ENCODE data around the gene FHL3.
A peak's percentile ranks its signal among the peaks of the same experiment; 100 is the strongest.

FHL3 gene, protein sequence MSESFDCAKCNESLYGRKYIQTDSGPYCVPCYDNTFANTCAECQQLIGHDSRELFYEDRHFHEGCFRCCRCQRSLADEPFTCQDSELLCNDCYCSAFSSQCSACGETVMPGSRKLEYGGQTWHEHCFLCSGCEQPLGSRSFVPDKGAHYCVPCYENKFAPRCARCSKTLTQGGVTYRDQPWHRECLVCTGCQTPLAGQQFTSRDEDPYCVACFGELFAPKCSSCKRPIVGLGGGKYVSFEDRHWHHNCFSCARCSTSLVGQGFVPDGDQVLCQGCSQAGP

DNA sequence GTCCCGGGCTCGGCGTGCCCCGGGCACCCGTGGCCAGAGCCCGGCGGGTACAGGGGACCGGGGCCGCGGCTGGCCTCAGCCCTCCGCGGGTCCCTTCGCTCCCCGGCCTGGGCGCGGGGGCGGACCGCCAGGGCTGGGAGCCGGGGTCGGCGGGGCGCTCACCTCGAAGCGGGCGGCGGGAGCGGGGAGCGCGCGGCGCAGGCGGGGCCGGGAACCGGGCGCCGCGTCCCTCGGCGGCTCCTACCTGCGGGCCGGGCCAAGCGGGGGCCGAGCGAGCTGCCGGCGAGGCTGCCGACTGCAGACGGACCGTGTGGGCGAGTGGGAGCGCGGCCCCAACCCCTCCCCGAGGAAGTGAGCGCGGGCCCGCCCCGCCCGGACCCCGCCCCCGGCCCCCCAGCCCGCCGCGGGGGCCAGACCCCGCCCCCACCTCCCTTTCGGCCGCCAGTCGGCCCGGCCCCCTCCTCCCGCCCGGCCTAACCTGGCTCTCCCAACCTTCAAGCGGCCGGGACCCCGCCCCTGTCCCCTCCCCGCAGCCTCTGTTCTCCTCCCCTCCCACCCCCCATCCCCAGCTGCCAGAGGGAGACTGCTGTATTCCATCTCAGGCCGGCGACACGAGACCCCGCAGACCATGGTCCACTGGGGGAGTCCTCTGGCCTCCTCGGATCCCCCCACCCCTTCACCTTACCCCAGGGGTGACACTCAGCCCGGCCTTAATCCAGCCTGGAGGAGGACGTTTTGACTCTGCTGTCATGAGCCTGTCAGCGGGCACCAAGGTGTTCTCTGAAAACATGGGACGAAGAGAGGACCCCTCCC is at the start of gene FHL3:
TSS of gene FHL3 (minus strand) at position 320 of the 813 bp plus-strand sequence. CDS start 6,102 bp downstream, outside the sequence.
- peak; percentile 58 for DNase-seq

DNA sequence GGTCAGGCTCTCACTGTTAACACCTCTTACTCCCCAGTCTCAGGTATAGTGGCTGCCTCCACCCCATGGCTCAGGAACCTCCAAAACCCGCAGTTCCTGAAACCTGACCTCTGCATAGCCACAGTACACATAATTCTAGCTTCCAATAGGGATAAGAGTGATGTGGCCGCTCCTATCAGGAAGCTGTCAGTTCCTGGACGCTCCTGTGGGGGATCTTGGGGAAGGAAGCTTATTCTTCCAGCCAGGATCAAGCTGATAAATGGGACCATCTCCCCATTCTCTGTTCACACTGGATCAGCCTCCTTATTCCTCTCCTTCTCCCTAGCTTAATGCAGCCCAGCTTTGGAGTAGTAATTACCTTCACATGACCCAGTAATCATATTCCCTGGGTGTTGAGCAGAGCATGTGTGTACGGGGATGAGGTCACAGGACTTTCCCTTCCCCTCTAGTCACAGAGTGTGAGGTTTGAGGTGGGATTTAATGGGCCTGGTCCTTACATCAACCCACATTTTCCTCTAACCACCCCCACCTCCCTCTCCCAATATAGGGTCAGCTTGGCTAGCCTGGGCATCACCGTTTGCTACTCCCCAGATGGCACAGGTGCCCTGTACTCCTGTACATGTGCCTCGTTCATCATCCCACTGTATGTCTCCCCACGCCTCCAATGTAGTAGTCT is 48.2 kb upstream of the FHL3 start:
- DNase-seq: no peak

DNA sequence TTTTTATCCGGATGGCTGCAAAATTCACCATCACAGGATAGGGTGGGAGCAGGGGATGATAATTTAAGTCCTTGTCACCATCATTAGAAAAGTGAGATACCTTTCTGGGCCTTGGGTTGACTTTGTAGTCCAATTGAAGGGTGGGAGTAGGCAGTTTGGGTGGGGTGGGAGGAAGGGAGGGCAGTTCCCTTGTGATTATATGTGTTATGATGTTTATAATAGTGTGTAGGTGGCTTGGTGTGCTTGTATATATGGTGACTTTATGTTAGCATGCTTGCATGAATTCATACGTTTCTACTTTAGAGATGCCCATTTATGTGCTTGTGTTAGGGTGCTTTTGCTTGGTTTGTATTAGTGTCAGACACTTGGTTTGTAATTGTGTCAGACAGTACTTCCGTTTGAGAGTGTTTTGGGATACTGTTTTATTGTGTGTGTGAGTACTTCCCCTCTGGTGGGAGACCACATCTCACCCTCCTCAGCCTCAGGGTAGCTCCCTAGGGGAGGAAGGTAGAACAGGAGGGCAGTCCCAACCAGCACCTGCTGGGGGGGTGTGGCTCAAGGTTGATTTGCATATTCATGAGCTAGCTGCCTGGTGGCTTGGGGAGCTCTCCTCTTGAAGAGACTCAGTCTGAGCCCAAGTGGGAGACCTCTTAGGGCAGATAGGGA is 47.6 kb upstream of the FHL3 start:
- DNase-seq: no peak

DNA sequence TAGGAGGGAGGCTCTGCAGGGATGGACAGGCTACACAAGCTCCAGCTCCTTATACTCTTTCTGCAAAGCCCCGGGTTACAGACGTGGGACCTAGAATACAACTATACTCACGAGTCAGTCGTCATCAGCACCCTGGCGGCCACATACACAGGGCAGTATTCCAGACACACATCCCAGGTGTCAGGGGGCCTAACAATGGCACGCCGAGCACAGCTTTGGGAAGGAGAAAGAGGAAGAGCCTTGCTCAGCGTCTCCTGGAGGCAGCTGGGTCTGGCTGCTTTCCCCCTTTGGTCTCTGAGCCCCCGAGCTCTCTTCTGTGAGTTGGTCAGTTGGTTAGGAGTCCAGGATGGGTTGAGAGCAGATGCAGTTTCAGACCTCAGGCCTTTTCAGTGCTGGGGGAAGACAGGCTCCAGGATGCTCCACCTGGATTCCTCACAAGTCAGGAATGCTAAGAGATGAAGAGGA is 45.8 kb upstream of the FHL3 start:
- no peak for DNase-seq

DNA sequence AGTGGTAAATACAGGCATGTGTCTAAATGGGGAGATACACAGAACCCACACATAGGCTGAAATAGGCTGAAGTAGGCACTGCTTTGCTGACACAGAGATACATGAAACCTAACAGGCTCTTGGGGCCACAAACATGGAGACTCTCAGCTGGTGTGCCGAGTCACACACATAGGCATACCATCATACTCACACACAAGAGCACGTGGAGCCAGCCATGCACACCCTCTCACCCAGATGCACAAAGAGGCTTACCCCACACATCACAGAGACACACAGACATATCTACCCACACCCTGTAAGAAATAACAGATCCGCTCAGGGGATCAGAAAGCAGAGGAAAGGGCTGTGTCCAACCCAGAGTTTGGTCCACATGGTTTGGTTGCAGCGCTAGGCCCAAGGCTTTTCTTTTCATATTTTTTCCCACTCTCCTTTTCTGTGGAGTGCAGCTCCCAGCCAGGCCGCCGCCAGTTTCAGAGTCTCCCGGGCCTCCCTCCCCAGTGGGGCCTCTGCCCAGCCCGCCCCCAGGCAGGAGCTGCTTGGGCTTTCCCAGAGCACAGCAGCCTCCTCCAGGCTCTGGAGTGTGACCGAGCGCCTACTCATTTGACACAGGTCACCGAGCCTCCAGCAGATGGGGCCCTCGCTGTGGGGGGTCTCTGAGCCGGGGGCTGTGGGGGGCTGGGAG is 45.2 kb upstream of the FHL3 start:
- DNase-seq: no peak

DNA sequence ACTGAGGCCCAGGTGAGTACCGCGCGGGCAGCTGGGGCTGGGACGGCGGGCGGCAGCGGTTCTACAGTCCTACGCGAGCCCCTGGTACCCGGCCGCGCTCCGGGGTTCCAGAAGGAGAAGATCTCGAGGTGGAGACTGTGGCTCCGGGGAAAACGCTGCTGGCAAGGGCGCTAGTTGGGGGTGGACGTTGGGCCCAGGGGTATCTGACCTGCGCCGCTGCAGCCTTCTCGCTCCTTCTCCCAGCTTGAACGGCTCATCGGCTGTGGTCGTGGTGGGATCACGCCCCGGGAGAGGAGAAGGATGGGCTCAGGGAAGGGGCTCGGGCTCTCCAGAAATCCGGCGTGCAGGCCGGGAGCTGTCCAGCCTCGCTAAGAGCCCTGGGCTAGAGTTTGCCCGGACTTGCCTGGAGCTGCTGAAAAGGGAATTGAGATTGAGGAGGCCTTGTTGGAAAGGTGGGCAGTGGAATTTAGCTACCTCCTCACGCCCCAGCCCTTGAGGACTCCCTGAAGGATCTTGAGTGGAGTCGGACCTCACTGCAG is 42.4 kb upstream of the FHL3 start:
- no peak for DNase-seq

DNA sequence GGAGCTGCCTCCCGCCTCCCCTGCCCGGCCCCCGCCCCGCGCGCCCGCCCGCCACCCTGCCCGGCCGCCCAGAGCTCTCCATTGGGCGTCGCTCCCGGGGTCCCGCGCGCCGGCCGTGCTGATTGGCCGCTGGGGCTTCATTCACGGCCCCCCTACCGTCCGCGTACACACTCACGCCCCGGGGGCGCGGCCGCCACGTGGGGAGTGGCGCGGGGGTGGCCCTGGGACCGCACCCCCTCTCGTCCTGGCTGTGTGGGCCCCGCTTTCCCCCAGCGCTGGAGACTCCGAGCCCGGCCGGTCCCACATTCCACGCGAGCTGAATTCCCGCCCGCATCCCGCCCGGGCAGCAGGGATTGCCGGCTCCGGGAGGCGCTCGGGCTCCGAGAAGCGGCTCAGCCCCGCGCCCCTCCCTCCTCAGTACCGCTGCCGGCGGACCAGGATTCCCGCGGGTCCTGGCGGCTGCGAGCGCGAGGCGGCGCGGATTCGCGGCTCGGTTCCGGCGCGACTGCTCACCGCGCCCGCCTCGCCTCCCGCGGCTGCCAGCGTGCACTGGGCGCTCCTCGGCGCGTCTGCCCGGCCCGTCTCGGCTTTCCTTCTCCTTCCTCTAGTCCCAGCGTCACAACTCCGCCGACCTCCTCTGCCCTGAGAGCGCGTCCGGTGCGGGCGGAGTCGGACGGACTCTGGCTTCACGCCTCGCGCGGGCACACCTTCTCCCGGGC is 41.7 kb upstream of the FHL3 start:
- DNase-seq: peak; percentile 80

DNA sequence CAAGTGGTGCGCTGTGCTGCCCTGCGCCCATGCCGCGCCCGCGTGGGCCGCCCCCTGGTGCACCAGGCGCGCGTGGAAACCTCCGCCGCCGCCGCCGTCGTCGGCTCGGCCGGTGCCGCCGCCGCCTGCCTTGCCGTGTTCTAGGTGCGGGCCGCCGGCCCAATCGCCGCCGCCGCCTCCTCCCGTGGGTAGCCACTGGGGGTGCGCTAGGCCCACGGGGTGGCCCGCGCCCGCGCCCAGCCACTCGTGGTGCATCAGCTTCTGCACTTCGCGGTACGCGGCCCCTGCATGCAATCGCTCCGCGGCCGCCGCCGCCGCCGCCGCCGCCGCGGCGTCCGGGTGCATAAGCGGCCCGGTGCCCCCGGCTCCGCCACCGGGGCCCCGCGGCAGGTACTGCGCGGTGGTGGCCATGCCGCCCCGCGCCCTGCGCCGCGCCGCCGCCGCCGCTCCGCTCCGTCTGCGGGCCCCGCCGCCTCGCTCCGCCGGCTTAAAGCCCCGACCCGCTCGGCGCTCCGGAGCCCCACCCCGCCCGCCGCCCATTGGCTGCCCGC is 41.1 kb upstream of the FHL3 start, which contains the start of gene POU3F1:
TSS of gene POU3F1 (minus strand) at position 461 of the 551 bp plus-strand sequence. CDS start at position 411, 50 bp downstream.
- DNase-seq: no peak

DNA sequence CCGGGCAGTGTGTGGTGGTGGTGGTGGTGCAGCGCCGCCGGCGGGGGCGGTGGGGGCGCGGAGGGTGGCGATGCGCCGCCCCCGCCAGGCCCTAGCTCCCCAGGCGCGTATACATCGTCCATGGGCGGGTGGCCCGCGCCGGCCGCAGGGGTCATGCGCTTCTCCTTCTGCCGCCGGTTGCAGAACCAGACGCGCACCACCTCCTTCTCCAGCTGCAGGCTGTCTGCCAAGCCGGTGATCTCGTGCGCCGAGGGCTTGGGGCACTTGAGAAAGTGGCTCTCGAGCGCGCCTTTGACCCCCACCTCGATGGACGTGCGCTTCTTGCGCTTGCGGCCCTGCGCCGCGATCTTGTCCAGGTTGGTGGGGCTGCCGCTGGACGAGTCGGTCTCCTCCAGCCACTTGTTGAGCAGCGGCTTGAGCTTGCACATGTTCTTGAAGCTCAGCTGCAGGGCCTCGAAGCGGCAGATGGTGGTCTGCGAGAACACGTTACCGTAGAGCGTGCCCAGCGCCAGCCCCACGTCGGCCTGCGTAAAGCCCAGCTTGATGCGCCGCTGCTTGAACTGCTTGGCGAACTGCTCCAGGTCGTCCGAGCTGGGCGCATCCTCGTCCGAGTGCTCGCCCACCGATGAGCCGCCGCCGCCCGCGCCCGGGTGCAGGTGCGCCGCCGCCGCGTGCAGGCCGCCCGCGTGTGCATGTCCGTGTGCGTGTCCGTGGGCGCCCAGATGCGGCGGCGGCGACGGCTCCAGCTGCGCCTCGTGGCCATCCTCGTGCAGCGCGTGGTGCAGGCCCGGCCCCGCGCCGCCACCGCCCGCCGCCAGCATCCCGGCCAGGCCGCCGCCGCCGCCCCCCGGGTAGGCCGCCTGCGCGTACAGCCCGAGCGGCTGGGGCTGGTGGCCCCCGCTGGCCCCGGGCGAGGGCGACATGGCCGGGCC is 40.4 kb upstream of the FHL3 start:
- no peak for DNase-seq

DNA sequence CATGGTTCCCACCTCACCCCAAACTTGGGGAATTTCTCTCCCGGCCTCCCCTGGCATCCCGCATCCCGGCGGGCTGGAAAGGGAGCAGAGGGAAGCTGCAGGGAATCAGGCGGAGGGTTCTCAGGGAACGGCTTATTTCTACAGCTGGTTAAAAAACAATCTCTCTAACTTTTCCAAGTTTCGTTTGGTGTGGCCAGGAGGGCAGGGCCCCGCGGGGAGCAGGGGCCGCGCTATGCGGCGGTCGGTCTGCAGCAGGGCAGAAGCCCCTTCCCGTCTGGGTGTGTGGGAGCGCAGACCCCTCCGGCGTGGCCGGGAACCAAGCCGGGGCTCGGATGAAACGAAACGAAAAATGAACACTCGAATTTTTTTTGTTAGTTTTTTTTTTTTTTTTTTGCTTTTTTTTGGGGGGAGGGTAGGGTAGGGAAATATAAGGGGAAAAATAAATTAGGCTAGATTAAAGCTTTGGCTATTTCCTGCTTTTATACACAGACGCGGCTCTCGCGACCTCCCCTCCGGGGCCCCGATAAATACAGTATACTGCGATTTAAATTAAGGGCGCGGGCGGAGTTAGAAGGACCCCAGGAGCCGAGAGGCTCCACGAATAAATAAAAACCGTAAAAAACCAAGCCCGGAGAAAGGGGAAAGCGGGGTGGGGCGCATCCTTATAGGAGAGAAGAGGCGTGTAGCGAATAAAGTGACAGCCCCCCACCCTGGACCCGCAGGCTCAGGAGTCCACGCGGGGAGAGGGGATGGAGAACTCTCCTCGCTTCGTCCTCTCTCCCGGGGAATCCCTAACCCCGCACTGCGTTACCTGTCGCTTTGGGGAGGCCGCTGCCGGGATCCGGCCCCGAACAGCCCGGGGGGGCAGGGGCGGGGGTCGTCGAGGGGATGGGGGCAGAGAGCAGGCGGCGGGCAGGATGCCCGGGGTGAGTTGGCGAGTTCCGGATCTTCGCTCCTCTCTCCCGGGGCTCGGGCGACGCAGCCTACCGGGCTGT is 39.2 kb upstream of the FHL3 start:
- no peak for DNase-seq

DNA sequence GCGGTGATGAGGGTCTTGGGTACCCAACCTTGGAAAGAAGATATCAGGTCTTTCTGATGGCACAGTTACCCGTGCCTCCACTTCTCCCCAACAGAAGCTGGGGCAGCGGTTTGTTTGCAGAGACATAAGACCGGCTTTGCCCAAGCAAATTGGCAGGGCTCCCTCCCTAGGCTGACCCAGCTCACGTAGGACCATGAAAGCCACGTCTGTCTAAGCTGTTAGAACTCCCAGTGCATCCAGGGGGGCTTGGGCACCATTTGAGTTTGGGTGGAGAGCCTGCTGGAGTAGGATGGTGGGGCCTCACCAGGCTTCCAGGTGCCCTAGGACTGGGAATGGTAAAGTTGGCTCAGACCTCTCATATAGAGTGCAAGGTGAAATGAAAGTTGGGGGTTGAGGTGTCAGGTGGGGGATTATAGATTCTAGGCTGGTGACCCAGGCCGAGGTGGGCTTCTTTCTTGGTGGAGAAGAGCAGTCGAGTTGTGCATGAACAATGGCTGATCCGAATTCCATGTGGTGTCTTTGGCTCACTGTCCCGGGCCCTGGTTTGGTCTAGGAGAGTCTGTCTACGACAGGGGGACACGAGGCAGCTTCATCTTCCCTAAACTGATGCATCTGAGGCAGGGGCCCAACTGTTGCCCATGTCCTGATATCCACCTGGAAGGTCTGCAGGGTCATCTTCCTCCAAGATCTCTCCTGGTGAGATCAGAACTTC is 37.9 kb upstream of the FHL3 start:
- DNase-seq: no peak

DNA sequence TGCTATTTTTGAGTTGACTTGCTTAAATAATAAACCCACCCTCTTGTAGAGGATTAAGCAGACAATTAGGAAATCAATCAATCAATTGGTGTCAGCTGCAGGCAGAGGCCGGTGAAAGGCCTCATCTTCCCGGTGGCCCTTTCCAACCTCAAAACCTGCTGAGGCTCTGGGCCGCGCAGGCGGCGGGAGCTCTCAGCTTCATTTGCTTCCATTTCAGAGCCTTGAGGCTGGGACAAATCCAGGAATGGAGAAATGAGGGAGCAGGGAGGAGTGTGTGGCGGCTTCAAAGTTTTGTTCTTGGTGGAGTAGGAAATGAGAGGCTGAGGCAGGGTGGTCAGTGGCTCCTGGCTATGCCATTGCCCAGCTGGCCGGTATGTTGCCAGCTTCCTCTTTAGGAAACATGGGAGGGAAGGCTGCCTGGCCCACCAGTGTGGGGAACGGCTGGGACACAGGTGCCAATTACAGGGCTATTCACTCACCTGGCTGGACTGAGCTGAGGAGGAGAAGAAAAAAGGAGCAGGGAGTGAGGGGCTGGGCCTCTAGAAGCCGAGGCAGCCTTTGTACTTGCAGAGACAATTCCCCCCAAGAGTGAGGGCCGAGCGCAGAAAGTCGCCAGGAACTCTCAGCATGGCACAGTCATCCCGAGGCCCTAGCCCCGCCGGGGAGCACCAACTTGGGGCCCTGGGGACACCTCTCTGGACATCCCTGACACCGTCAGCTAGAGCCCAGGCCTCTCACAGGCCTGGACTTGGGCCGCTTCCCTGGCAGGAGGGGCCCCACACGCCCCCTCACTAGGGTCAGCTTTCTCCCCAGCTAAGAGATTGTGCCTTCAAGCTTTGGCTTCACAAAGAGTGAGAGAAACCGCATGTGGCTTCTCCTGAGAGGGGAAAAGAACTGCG is 36.9 kb upstream of the FHL3 start:
- DNase-seq: no peak

DNA sequence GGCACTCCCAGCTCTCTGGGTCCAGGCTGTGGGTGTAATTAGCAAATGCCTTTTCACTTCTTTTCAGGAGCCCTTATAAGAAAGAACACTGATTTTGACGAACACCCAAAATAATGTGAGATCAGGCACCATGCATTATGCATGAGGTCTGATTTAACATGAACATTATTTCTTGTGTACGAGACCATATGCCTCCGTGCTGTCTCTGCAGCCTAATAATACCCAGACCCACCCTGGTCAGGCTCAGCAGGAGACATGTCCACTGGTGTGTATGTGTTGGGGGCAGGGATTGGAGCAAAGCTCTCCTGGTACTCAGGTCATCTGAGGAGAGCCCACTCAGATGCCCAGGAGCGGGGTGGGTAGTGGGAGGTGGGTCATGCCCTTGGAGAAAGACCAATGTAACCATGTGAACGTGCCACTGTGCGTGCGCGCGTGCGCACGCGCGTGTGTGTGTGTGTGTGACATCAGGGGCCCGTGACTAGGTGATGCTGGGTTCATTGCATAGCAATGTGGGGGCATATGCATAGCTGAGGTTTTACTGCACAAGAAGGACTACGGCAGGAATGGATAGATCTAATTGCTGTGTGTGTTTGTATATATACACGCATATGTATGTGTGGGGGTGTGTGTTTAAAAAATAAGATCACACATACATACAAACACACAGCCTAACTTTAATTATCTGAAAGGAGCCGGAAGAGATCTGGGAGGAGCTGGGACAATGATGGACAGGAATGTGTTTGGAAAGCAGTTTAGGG is 34.2 kb upstream of the FHL3 start:
- DNase-seq: no peak

DNA sequence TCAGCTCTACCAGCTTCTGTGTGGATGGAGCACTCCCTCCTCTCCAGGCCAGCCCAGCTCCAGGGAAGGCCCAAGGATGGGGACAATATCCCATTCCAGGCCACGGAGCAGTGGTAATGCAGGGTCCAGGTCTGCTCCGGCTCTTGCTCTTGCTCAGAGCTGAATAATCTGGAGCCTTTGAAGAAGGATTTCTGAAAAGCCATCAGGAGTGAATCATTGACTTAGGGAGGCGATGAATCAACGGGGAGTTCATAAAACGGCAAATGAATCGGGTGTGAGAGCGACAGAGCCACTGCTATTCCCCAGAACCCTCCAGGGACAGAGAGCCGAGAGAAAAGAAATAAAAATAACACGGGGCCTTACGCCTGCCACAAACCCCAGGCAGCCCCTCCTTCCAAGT is 33.5 kb upstream of the FHL3 start:
- no peak for DNase-seq

DNA sequence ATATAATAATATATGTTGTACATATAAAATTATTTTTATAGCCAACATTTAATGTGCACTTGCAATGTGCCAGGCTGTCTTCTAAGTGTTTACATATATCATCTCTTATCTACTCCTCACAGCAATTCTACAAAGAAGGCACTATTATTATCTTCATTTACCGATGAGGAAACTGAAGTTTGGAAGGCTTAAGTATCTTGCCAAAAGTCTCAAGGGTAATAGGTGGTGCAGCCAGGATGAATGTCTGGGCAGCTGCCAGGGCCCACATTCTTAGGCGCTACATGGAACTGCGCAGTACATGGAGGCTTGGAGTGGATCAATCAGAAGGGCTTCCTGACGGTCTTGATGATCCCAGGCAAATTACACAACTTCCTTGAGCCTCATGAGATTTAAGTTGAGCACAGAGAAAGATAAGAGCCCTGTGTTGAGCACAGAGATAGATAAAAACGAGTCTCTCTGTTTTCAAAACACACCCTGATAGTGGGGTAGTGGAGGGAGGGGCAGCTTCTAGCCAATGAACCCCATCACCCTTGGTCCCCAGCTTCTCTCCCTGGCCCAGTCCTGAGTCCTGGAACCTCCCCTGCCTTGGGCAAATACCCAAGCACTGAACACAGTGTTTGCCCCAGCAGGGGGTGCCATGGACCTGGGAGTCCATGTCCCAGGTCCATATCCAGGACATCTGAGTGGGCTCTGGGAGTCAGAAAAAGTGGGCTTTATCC is 32.1 kb upstream of the FHL3 start:
- no peak for DNase-seq

Data from activated CD4-positive, alpha-beta T cell treated with anti-CD3 and anti-CD28 coated beads, Interleukin-2, amount 50 U/mL, for 16 hours (primary cell).